H9 (cell line): ENCODE measurements around the gene PLB1. TPM values are rescaled to one million over a fixed set of nuclear protein-coding genes. Genes with fewer than 3 reads are reported as not detected.

Source experiments
- DNase-seq: peaks from one replicate; pipeline ENCODE4 v3.0.0-alpha.2; 2017
- H2AFZ ChIP-seq: one replicate; pipeline ENCODE4 v1.6.1; 2013; ENCODE audit warnings: mild to moderate bottlenecking, low read length, control low read depth, moderate library complexity
- H2AK5ac ChIP-seq: 2 replicates; pipeline ENCODE4 v1.6.1; 2013; ENCODE audit warnings: low read length, control low read depth, mixed read lengths; ENCODE audit not compliant: insufficient read length
- H2BK120ac ChIP-seq: one replicate; pipeline ENCODE4 v1.6.1; 2013; ENCODE audit warnings: low read depth, mild to moderate bottlenecking, low read length, control low read depth, inconsistent platforms; ENCODE audit not compliant: poor library complexity, severe bottlenecking
- H2BK12ac ChIP-seq: 2 replicates; pipeline ENCODE4 v1.6.1; 2013; ENCODE audit warnings: low read length, control low read depth, mixed read lengths, low read depth; ENCODE audit not compliant: insufficient read length
- H2BK15ac ChIP-seq: 2 replicates; pipeline ENCODE4 v1.6.1; 2013; ENCODE audit warnings: low read depth, low read length, control low read depth
- H2BK20ac ChIP-seq: one replicate; pipeline ENCODE4 v1.6.1; 2013; ENCODE audit warnings: low read depth, mild to moderate bottlenecking, low read length, control low read depth, inconsistent platforms; ENCODE audit not compliant: poor library complexity, severe bottlenecking
- H2BK5ac ChIP-seq: 2 replicates; pipeline ENCODE4 v1.6.1; 2013; ENCODE audit warnings: low read length, control low read depth, mixed read lengths; ENCODE audit not compliant: insufficient read length
- H3K14ac ChIP-seq: 2 replicates; pipeline ENCODE4 v1.6.1; 2013; ENCODE audit warnings: low read length, control low read depth; ENCODE audit not compliant: insufficient read depth
- H3K18ac ChIP-seq: 2 replicates; pipeline ENCODE4 v1.6.1; 2013; ENCODE audit warnings: low read depth, mild to moderate bottlenecking, mixed read lengths, low read length, control low read depth; ENCODE audit not compliant: insufficient read length
- H3K23ac ChIP-seq: 2 replicates; pipeline ENCODE4 v1.6.1; 2013; ENCODE audit warnings: low read length, control low read depth, mixed read lengths, low read depth; ENCODE audit not compliant: insufficient read length
- H3K23me2 ChIP-seq: 2 replicates; pipeline ENCODE4 v1.6.1; 2013; ENCODE audit warnings: low read depth, mild to moderate bottlenecking, mixed read lengths, low read length, control low read depth; ENCODE audit not compliant: insufficient read length, poor library complexity, severe bottlenecking
- H3K27ac ChIP-seq: 2 replicates; pipeline ENCODE4 v1.5.1; 2013; ENCODE audit warnings: low read length, control low read depth, mixed read lengths, low read depth; ENCODE audit not compliant: insufficient read length
- H3K27me3 ChIP-seq: 2 replicates; pipeline ENCODE4 v1.6.1; 2013; ENCODE audit warnings: low read length, control low read depth, inconsistent platforms; ENCODE audit not compliant: insufficient read depth
- H3K4ac ChIP-seq: 2 replicates; pipeline ENCODE4 v1.6.1; 2013; ENCODE audit warnings: low read depth, mild to moderate bottlenecking, control low read depth, inconsistent platforms, low read length, moderate library complexity
- H3K4me1 ChIP-seq: 2 replicates; pipeline ENCODE4 v1.6.1; 2013; ENCODE audit warnings: low read length, control low read depth, inconsistent platforms; ENCODE audit not compliant: insufficient read depth
- H3K4me2 ChIP-seq: 2 replicates; pipeline ENCODE4 v1.6.1; 2013; ENCODE audit warnings: low read length, control low read depth, mixed read lengths; ENCODE audit not compliant: insufficient read length, insufficient read depth
- H3K56ac ChIP-seq: 2 replicates; pipeline ENCODE4 v1.6.1; 2013; ENCODE audit warnings: low read depth, mild to moderate bottlenecking, mixed read lengths, low read length, control low read depth; ENCODE audit not compliant: insufficient read length
- H3K79me1 ChIP-seq: 2 replicates; pipeline ENCODE4 v1.6.1; 2013; ENCODE audit warnings: low read depth, mild to moderate bottlenecking, moderate library complexity, low read length, control low read depth, inconsistent platforms; ENCODE audit not compliant: insufficient read depth, poor library complexity, severe bottlenecking
- H3K79me2 ChIP-seq: 2 replicates; pipeline ENCODE4 v1.6.1; 2013; ENCODE audit warnings: low read length, control low read depth, inconsistent platforms; ENCODE audit not compliant: insufficient read depth
- H3K9ac ChIP-seq: 2 replicates; pipeline ENCODE4 v1.6.1; 2013; ENCODE audit warnings: low read length, control low read depth, mixed read lengths; ENCODE audit not compliant: insufficient read length; ENCODE audit errors: extremely low read depth
- H3K9me3 ChIP-seq: one replicate; pipeline ENCODE4 v1.6.1; 2013; ENCODE audit warnings: low read depth, low read length, inconsistent platforms; ENCODE audit not compliant: control insufficient read depth
- H3T11ph ChIP-seq: one replicate; pipeline ENCODE4 v1.6.1; 2013; ENCODE audit warnings: mild to moderate bottlenecking, low read length, control low read depth, inconsistent platforms
- H4K20me1 ChIP-seq: one replicate; pipeline ENCODE4 v1.6.1; 2013; ENCODE audit not compliant: control insufficient read depth, insufficient read length, insufficient read depth
- H4K5ac ChIP-seq: 2 replicates; pipeline ENCODE4 v1.6.1; 2013; ENCODE audit warnings: low read depth, mild to moderate bottlenecking, mixed read lengths, low read length, control low read depth; ENCODE audit not compliant: insufficient read length
- H4K8ac ChIP-seq: replicated peaks from 2 replicates; pipeline ENCODE4 v1.6.1; 2013; ENCODE audit warnings: low read length, control low read depth, mixed read lengths, low read depth; ENCODE audit not compliant: insufficient read length
- H4K91ac ChIP-seq: 2 replicates; pipeline ENCODE4 v1.6.1; 2013; ENCODE audit warnings: low read depth, mild to moderate bottlenecking, moderate library complexity, mixed read lengths, low read length, control low read depth; ENCODE audit not compliant: insufficient read length
- H3K27ac Mint-ChIP-seq, 3 experiments: 2 replicates in 2 of 3; 3 replicates in 1 of 3; pipeline ENCODE4 v1.8.0; 2020 to 2021; ENCODE audit warnings: mixed read lengths in 3 of 3, mild to moderate bottlenecking in 1 of 3, moderate library complexity in 1 of 3
- H3K27me3 Mint-ChIP-seq: 2 replicates; pipeline ENCODE4 v1.8.0; 2021; ENCODE audit warnings: low read depth, mild to moderate bottlenecking, moderate library complexity, mixed read lengths
- H3K36me3 Mint-ChIP-seq, 3 experiments: 2 replicates in 2 of 3; 3 replicates in 1 of 3; pipeline ENCODE4 v1.8.0; 2020 to 2021; ENCODE audit warnings: low read depth in 3 of 3, mixed read lengths in 3 of 3; ENCODE audit not compliant: insufficient read depth in 1 of 3
- H3K4me1 Mint-ChIP-seq, 2 experiments: 2 replicates each; pipeline ENCODE4 v1.8.0; 2020; ENCODE audit warnings: mixed read lengths in 2 of 2
- H3K4me3 Mint-ChIP-seq, 2 experiments: 2 replicates in 1 of 2; 3 replicates in 1 of 2; pipeline ENCODE4 v1.8.0; 2020 to 2021; ENCODE audit warnings: mild to moderate bottlenecking in 2 of 2, mixed read lengths in 2 of 2, moderate library complexity in 1 of 2
- H3K9me3 Mint-ChIP-seq, 2 experiments: 2 replicates in 1 of 2; 3 replicates in 1 of 2; pipeline ENCODE4 v1.8.0; 2020; ENCODE audit warnings: mild to moderate bottlenecking in 2 of 2, mixed read lengths in 2 of 2, moderate library complexity in 1 of 2
- CTCF ChIP-seq: fragments of 200-600 bp; sonication (generic); conservative IDR thresholded peaks from 3 replicates; pipeline ENCODE4 v1.8.0; 2021; ENCODE audit warnings: antibody characterized with exemption, mild to moderate bottlenecking
- WGBS: extraction: QIAGEN DNeasy Blood & Tissue Kit; methylation state at CpG from one replicate; pipeline ENCODE4 v1.1.7; 2013; ENCODE audit warnings: missing lambda C conversion rate, low lambda C conversion rate, mixed read lengths; ENCODE audit not compliant: insufficient read length; ENCODE audit errors: extremely low coverage; 5-methylcytosine and 5-hydroxymethylcytosine counted together
- total RNA-seq: library from RNA; stranded (reverse); gene quantifications from 2 replicates; pipeline ENCODE4 v1.2.1, GENCODE V29; 2021

The PLB1 gene
- total RNA-seq, 1 experiment from 2014 or later: not detected

- no peak for DNase-seq
- Histone ChIP-seq H3K23me2 (no peaks in the 10 kb centered on the region), H3K27me3 (no peaks in the 10 kb centered on the region), H3K4ac (no peak overlapping the region), H4K8ac (no peak overlapping the region), H2BK12ac (no peak overlapping the region), H3K79me1 (no peaks in the 10 kb centered on the region), H3K79me2 (no peaks in the 10 kb centered on the region), H3K14ac (no peak overlapping the region), H3K4me2 (no peak overlapping the region), H2BK5ac (no peak overlapping the region), H4K91ac (no peak overlapping the region), H3K23ac (no peak overlapping the region), H2AK5ac (no peak overlapping the region), H3K9ac (no peak overlapping the region), H4K20me1 (no peaks in the 10 kb centered on the region), H3K4me1 (peaks cover 3% of the 10 kb centered on the region; the same call in 1 of the 2 replicates), H2BK20ac (no peak overlapping the region), H3K9me3 (no peaks in the 10 kb centered on the region), H3T11ph (no peak overlapping the region), H3K18ac (no peak overlapping the region), H3K56ac (no peak overlapping the region), H4K5ac (no peak overlapping the region), H2AFZ (no peak overlapping the region), H2BK120ac (no peak overlapping the region), H3K27ac (no peak overlapping the region), H2BK15ac (no peak overlapping the region)
- no peak for TF ChIP-seq CTCF
- no CpG with 5 or more reads among the region's 3 CpGs for WGBS
- H3K27me3 Mint-ChIP-seq: no peaks in the 10 kb centered on the region
- H3K36me3 Mint-ChIP-seq: no peaks in the 10 kb centered on the region
- no peak overlapping the region for H3K27ac Mint-ChIP-seq
- H3K4me3 Mint-ChIP-seq: no peak overlapping the region
- peaks cover 23 to 25% of the 10 kb centered on the region in 2 experiments for H3K4me1 Mint-ChIP-seq
- no peaks in the 10 kb centered on the region for H3K9me3 Mint-ChIP-seq
Measured at GRCh38 chr2:28617502-28618184, 121.8 kb downstream of the PLB1 start.
